DMS153 treated with DMSO at 0.1 percent for 48 hours (cell line): Measurements from ENCODE around the gene TGFB1.

Experiments
- DNase-seq: peaks from one replicate; lab custom pipeline; 2025; ENCODE audit not compliant: unreplicated experiment; lab: John Stamatoyannopoulos, UW

TGFB1 gene

DNA sequence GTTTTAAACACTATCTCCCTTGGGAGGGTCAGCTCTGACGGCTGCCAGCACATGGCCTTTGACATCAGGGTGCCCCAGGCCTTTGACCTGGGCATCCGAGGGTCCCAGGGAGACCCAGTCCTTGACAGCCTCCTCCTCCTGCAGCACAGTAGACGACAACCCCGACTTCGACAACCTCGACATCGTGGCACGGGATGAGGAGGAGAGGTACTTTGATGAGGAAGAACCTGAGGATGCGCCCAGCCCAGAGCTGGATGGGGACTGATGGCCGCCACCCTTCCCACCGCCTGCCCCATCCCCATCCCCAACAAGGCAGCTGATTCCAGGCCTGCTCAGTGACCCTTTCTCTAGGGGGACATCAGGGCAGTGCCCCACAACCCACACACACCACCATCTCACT lies 31.3 kb downstream of the TGFB1 start:
- no peak for DNase-seq

DNA sequence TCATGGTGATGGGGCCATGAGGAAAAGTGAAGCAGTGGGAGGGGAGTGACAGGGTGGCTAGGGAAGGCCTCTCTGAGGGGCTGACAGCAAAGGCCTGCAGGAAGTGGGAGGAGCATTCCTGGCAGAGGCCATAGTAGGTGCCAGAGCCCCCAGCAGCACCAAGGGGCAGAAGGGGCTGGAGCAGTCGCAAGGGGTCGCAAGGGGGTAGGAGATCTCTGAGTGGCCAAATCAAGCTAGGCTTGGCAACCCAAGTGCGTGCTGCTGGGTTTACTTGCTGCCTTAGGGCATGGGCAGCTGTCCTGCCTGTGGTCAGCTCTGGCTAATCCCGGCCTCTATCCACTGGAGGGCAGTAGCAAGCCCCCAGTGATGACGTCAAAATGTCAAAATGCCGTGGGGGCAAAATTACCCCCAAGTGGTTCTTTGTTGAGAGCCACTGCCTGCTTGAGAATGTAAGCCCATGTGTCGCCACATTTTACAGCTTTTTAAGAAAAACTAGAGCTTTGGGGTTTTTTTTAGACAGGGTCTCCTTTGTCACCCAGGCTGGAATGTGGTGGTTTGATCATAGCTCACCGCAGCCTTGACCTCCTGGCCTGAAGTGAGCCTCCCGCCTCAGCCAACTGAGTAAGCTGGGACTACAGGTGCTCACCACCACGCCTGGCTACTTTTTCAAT lies 32.0 kb downstream of the TGFB1 start:
- DNase-seq = no peak

DNA sequence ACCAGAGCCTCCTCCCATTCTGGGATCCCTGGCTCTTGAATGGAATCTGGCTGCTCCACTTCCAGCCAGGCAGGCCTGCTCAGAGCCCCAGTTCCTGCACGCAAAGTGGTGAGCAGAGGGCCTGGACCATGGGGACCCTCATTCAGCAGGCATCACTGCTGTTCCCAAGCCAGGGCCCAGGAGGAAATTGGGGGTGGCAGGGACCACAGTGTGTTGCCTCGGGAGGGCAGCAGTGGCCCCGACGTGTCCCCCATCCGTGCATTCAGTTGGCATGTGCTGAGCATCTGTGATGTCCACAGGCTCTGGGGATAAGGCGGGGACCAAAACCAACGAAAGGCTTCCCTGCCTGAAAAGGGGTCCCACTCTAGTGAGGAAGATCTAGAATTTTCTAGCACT lies 32.5 kb downstream of the TGFB1 start:
- no peak for DNase-seq

GRCh38 chr19:41320568-41320967 lies 33.2 kb downstream of the TGFB1 start:
- no peak for DNase-seq

DNA sequence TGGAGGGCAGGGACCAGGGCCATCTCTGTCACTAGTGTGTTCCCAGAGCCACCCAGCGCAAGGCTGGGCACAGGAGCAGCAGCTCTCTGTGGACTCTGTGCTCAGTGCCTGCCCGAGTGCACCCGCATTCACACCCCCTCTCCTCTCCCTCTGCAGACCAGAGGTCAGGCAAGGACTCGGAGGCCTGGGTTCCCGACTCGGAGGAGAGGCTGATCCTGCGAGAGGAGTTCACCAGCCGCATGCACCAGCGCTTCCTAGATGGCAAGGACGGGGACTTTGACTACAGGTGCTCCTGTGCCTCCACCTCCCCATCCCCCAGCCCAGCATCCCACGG lies 33.6 kb downstream of the TGFB1 start:
- DNase-seq = no peak

GRCh38 chr19:41319500-41320184 lies 34.1 kb downstream of the TGFB1 start:
- no peak for DNase-seq

GRCh38 chr19:41318696-41319499 lies 34.8 kb downstream of the TGFB1 start:
- DNase-seq = no peak

GRCh38 chr19:41316306-41316920 lies 37.3 kb downstream of the TGFB1 start:
- no peak for DNase-seq

GRCh38 chr19:41311613-41312012 lies 42.1 kb downstream of the TGFB1 start:
- no peak for DNase-seq

- DNase-seq = no peak
These were observed 42.6 kb downstream of the TGFB1 start for GRCh38 chr19:41311072-41311471.

DNA sequence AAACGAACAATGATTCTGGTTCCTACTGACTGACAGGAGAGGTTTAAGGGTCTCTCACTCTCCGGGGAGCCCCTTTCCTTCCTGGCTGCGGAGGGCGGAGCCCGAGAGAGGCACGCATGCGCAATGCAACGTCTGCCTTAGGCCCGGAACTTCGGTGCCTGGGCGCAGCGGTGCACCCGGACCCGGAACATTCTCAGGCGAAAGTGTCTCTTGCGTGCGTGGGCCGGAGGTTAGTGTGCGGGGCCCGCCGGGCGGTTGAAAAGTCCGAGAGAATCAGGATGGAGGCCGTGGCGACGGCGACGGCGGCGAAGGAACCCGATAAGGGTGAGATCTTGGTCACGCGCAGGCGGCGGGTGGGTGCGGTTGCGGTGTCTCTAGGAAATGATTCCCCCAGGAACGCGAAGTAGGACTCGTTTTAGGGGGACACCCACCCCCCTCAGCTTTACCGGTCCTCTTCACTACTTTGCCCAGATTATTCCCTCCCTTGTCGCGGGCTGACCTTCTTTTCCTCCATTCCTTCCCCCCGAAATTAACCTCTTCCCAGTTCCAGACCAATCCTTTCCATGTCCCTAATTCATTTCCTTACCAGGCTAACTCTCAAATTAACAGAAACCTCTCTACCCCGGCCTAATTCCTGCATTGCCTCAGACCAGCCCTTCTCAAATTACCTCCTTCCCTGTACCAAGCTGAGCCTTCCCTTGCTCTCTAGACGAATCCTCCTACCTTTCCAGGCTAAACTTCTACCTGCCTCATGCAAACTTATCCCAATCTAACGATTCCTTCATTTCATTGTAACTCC lies 43.5 kb downstream of the TGFB1 start, which contains the start of gene CCDC97:
Gene CCDC97, plus strand, starts transcription at position 140 of the 799 bp plus-strand sequence. Its CDS starts 139 bp downstream, at position 279.
- DNase-seq = peak; percentile 83

- DNase-seq = peak; percentile 40
These were observed 44.3 kb downstream of the TGFB1 start for GRCh38 chr19:41309180-41310032.

GRCh38 chr19:41308450-41309179 lies 45.1 kb downstream of the TGFB1 start:
- peak; percentile 55 for DNase-seq

DNA sequence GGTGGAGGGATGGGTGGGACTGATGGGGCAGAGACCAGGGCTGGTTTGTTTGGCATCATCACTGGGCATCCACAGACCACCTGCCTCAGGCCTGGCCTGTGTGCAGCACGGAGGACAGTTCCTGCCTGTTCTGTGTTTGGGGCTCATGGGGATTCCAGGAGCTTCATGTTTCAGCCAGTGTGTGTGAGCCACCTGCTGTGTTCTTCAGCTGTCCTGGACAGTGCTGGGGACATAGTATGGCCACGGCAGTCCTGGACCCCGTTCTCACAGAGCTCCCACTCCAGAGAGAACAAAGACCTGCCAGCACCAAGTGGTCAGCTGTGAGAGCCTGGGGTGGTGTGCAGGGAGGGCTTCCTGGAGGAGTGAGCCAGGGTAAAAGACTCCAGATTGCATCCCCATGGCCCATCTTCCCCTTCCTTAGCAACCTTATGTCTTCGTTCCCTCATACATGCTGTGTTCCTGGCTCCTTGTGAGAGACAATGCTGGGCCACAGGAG lies 45.7 kb downstream of the TGFB1 start:
- DNase-seq = no peak

DNA sequence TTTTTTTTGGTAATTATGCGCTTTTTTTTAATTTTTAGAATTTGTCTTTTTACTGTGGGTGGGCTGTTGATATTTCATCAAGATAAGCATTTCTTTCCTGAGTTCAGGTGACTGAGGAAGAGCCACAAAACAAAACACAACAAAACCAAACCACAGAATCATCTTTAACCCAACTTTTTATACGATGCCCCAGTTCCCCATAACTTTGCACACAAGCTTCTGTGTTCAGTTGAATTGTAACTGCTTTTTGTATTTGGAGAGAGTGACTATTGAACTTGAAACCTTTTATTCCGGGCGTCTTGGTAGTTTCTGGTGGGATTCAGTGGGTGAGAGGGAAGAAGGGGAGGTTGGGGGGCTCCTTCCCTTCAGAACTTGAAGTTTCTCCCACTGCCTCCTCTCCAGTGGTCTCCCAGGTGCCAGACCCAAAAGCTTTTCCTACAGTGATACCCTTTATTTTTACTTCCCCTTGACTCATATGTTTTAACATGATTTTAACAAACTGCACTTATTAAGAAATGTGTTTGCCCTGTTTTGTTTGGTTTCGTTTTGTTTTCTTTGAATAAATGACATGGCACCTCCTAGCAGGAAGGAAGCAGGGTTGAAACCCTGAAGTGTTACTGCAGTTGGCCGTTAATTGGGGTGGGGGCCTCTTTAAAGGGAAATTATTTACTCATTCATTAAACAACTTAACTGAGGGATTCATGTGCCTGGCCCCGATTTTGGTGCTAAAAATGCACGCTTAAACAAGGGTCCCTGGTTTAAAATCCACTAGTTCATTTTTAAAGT lies 46.4 kb downstream of the TGFB1 start:
- DNase-seq = no peak

GRCh38 chr19:41305927-41306793 lies 47.6 kb downstream of the TGFB1 start:
- DNase-seq = no peak
